Putamen (tissue), 1 donor: Measurements from ENCODE around the gene PLA2G4E.

Experiments used
- DNase-seq: peaks from one replicate; pipeline ENCODE4 v3.0.0-alpha.2; 2016; ENCODE audit warnings: low spot score

PLA2G4E gene

GRCh38 chr15:41992151-41992802 lies 28.6 kb downstream of the PLA2G4E start:
- no peak for DNase-seq

DNA sequence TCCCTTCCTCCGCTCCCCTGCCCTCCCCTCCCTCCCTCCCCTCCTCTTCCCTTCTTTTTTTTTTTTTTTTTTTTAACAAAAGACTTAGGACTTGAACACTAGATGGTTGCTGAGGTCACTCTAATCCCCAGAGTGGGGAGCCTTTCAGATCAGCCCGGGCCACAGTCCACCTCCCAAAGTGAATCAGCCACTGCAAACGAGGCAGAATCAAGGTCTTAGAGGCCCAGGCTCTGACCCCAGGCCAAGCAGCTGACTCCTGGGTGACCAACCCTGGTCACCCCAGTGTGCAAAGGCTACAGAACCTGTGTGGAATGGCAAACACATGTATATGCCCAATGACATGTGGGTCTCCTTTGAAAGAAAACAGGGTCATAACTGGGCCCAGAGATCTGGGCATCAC lies 30.2 kb downstream of the PLA2G4E start:
- no peak for DNase-seq

GRCh38 chr15:41990243-41990605 lies 30.6 kb downstream of the PLA2G4E start:
- DNase-seq: no peak

DNA sequence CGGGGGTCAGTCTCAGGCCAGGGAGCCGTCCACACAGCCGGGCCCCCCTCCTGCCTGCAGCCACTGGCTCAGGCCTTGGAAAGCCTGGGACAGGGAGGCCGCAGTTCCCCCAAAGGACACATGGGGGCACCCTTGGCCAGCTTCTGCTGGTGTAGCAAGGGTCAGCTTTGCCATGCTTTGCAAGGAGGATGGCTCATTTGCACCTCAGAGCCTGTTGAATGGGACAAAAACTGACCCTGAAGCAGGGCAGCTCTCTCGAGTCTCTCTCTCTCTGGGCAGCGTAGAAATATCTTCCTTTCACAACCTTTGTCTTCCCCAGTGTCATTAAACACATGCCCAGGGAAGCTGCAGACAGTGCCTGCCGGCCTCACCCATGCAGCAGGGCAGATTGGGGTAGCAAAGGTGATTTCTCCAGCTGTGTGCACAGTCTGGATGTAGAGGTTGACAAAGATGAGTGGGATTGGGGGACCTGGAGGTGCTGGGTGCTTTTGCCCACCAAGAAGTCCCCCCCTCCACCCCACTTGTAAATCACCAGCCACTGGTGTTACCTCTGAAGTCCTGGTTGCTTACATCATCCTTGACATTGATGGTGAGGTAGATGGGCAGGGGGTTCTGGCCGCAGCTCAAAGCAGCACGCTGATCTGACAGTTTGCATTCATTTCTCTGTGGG lies 31.1 kb downstream of the PLA2G4E start:
- DNase-seq: peak; percentile 58

DNA sequence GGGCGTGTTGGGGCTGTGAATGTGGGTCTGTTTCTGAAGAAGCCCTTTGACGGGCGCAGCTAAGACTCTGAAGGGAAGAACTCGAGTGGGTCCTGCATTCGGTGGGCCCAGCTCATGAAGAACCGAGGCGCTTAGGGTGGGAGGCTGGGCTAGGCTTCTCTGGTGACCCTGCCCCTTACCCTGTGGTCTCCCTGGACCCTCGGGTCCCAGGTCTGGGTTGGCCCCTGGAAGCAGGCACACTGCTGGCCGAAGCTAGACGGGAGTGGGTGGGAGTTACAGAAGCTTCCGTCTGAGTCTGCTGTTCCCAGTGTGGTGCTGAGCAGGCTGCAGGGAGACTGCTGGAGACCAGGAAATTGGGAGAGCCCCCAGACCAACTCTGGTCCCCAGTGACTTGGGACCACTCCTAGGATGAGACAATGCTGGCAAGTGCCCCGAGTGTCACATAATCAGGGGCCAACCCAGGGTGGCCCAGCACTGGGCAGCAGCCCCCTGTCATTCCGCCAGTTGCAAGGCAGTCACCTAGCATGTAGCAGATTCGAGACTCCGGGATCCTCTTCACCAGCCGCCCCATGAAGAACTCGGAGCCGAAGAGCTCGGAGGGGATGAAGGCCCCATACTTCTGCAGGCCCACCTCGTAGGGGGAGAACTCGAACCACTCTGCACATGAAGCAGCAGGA lies 31.8 kb downstream of the PLA2G4E start:
- DNase-seq: no peak

- no peak for DNase-seq
These were observed 32.9 kb downstream of the PLA2G4E start for GRCh38 chr15:41987925-41988275.

- DNase-seq: no peak
These were observed 33.5 kb downstream of the PLA2G4E start for GRCh38 chr15:41987246-41987924.

DNA sequence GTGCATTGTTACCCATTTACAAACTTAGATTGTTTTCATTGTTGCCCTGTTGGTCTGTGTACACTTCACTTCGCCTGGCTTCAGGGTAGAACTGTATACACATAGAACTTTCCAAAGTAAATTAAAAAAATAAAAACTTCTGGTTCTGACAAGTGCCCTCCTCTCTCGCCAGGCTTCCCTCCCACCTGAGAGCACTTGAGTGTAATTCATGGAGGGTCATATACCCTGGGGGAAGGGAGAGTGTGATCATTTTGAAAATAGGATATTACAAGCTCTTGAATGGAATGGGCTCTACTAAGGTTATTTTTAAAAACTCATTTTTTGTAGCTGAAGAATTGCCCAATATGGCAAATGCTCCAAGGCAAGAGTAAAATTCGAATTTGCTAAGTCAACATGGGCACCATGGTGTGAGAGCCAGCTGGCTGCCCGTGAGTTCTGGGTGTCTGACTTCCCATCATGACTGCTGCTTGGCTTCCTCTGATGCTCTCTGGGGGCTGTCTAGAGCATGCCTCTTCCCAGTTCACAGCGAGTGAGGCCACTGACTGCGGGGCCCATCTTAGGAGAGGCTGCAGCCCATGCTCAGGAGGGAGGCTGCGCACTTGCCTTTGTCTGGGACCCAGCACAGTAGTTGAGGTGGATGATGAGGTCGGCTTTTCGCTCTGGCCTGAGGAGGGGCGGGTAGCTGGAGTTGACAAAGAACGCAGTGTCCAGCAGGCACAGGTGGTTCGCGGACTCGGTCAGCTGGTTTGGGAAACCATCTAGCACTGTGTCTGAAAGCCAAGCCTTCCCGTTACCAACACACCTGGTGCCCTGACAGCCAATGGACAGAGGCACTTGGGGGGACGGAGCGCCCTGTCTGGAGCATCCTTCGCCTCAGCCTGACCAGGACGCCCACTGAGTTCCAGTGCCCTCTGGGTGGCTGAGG lies 35.3 kb downstream of the PLA2G4E start:
- DNase-seq: no peak

DNA sequence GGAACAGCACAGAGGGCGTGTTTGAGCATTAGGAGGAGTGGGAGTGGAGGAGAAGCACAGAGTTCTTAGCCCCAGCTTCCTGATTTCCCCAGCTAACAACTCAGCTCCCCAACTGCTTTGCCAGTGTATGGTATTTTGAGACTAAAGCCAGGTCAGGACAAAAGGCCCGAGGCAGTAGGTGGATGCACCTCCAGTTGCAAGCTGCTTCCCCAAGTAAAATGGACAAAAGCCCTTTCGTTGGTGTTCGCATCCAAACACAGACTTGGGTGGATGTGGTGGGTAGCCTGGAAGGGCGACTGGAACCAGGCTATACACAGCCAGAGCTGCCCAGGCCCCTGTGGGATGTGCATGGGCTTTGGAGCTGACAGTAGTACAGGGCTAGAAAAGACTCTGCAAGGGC lies 36.2 kb downstream of the PLA2G4E start:
- no peak for DNase-seq

DNA sequence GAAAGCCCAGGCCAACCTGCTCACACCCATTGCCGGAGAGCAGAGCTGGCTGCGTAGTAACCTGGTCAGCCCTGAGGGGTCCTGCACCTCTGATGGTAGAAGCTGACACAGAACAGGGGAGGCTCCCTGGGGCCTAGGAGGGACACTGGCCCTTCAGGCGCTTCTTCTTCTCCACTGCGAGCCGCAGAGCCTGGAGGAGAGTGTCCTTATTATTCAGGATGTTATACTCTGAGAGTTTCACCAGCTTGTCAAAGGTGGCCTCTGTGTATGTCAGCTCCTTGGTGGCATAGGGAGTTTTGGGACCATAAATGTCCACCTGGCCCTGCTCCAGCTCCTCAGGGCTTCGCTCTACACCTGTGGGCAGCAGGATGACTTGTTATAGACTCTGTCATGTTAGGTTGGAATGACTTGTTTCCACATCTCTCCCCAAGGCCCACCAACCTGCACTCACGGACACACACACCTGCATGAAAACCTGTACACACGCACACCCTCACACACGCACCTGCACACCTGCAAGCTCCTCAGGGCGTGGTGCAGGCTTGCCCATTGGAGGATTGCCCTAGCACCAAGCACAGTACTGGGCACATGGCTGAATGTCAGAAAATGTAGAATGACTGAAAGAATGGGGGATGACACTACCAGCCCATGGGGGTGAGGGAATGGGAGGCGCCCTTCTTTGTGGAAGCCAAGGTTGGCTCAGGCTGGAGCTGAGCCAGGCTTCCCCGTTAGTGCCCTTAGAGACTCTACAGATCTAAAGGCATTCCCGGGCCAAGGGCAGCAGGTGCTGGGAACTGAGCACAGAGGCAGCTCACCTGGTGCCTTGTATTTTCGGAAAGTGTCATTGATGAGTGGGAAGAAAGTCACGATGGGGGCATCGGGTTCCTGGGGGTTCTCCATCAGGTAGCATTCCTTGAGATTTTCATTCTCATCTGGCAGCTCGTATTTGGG lies 36.9 kb downstream of the PLA2G4E start:
- DNase-seq: no peak

GRCh38 chr15:41983221-41983620 lies 37.6 kb downstream of the PLA2G4E start:
- DNase-seq: no peak

- no peak for DNase-seq
These were observed 38.5 kb downstream of the PLA2G4E start for GRCh38 chr15:41982133-41982930.

GRCh38 chr15:41981371-41982132 lies 39.3 kb downstream of the PLA2G4E start:
- no peak for DNase-seq

- DNase-seq: no peak
These were observed 40.1 kb downstream of the PLA2G4E start for GRCh38 chr15:41980654-41981323.

DNA sequence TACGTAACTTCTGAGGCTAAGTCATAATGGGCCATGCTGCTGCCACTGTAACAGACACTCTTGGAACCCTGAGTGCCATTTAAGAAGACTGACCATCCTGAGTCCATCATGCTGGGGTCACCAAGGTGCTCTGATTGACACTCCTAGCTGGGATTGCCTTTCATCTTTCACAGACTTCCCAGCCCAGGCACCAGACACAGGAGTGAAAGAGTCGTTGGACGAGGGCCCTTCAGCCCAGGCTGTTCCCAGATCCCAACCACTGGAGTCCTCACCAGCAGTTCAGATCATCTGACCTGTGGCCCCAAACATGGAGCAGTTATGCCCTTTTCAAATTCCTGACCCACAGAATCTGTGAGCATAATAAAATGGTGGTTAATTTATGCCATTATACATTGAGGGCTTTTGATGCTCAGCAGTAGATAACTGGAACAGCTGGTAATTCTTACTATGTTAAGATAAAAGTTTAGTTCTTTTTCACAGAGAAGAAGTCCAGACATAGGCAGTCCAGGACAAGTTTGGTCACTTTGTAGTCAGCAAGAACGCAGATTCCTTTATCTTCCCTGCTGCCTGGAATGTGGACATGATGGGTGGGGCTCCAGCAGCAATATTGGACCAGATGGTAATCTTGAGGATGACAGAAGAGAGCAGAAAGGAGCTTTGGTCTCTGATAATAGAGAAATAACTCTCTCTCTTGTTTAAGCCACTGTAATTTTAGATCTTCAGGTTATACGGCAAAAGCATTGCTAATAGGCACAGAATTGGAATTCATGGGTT lies 41.2 kb downstream of the PLA2G4E start:
- DNase-seq: no peak

DNA sequence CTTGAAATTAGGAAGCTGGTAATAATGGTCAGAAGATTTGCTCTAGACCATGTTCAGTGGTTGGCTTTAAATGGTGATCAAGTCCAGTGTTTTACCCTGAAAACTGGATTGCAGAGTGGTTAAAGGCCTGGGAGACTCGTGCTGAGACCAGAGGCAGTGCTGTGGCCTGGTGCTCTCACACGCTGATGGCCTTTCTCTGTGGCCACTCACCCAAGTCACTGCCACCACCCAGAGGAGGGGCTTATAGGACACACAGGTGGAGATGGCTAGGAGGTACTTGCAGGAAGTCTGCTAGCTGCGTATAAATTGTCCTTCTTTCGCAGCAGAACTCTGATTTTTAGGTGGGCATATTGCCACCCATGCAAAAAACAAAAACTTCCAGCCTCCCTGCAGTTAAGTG lies 42.3 kb downstream of the PLA2G4E start:
- DNase-seq: no peak

DNA sequence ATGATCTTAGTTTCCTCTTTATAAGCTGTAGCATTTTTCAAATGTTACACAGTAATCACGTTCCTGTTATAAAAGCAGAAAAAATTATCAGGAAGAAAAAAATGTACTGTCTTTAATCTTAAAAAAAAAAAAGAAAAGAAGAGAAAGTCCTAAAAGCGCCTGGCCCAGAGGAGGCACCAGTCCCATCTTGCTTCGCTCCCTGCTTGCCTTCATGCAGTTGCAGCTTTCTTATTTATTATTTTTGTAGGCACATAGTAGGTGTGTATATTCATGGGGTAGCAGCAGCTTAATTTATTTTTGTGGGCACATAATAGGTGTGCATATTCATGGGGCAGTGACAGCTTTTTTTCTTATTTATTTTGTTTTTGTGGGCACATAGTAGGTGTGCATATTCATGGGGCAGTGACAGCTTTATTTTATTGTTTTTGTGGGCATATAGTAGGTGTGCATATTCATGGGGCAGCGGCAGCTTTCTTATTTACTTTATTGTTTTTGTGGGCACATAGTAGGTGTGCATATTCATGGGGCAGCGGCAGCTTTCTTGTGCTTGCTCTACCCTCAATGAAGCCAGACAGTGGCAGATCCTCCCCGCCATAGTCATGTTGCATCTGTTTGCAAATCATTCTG lies 43.0 kb downstream of the PLA2G4E start:
- no peak for DNase-seq
